HepG2 (cell line): Measurements from ENCODE around the gene TXNRD2. TPM values are rescaled to one million over a fixed set of nuclear protein-coding genes. Genes with fewer than 3 reads are reported as not detected.

Source experiments
- BHLHE40 ChIP-seq: IDR thresholded peaks from 2 replicates; pipeline ENCODE4 v1.6.1; 2011; ENCODE audit warnings: low read length, improper control_type of control experiment
- BORCS8-MEF2B ChIP-seq: sonication (generic); formaldehyde crosslinking; IDR thresholded peaks from 2 replicates; pipeline ENCODE4 v1.8.0; 2022; ENCODE audit warnings: mild to moderate bottlenecking, missing genetic modification reagents
- CEBPB ChIP-seq: IDR thresholded peaks from 2 replicates; pipeline ENCODE4 v1.6.1; 2011; ENCODE audit warnings: low read depth, low read length, improper control_type of control experiment, borderline replicate concordance
- CREB1 ChIP-seq, 2 experiments: fragments of 450-650 bp in 1 of 2; IDR thresholded peaks; 2 replicates each; pipeline ENCODE4 v1.6.1; 2016 to 2017; ENCODE audit warnings: control low read depth in 1 of 2, mild to moderate bottlenecking in 1 of 2, missing compliant biosample characterization in 1 of 2, missing genetic modification characterization in 1 of 2
- ERF ChIP-seq: IDR thresholded peaks from 2 replicates; pipeline ENCODE4 v1.6.1; 2018; ENCODE audit warnings: missing biosample characterization, missing genetic modification reagents
- JARID2 ChIP-seq: sonication (generic); formaldehyde crosslinking; IDR thresholded peaks from 2 replicates; pipeline ENCODE4 v1.8.1; 2023; ENCODE audit warnings: missing genetic modification reagents, inconsistent platforms; ENCODE audit not compliant: insufficient replicate concordance
- MAFK ChIP-seq, 2 experiments: IDR thresholded peaks in 1 of 2; conservative IDR thresholded peaks in 1 of 2; 2 replicates each; pipeline ENCODE4 v1.6.1; 2011; ENCODE audit warnings: improper control_type of control experiment in 2 of 2, low read length in 2 of 2
- MLLT10 ChIP-seq: sonication (generic); formaldehyde crosslinking; IDR thresholded peaks from 2 replicates; pipeline ENCODE4 v1.4.0; 2020; ENCODE audit warnings: missing genetic modification reagents
- NFYC ChIP-seq: IDR thresholded peaks from 2 replicates; pipeline ENCODE4 v1.6.1; 2016; ENCODE audit warnings: missing genetic modification reagents, missing compliant biosample characterization
- NPAS2 ChIP-seq: sonication (generic); formaldehyde crosslinking; IDR thresholded peaks from 2 replicates; pipeline ENCODE4 v1.8.0; 2022; ENCODE audit warnings: mild to moderate bottlenecking, missing genetic modification reagents, borderline replicate concordance
- SNAI1 ChIP-seq: sonication (generic); formaldehyde crosslinking; IDR thresholded peaks from 2 replicates; pipeline ENCODE4 v1.5.0; 2020; ENCODE audit warnings: mild to moderate bottlenecking, missing genetic modification reagents, borderline replicate concordance
- SRSF4 ChIP-seq: fragments of 200-400 bp; formaldehyde crosslinking; IDR thresholded peaks from one replicate; pipeline ENCODE4 v1.6.1; 2018; ENCODE audit warnings: mild to moderate bottlenecking, low read depth, low read length, moderate library complexity; ENCODE audit not compliant: poor library complexity, severe bottlenecking
- SYNCRIP ChIP-seq: fragments of 200-400 bp; formaldehyde crosslinking; IDR thresholded peaks from 2 replicates; pipeline ENCODE4 v1.6.1; 2018; ENCODE audit warnings: mild to moderate bottlenecking, low read depth, low read length; ENCODE audit not compliant: insufficient read depth
- U2AF2 ChIP-seq: fragments of 200-400 bp; formaldehyde crosslinking; IDR thresholded peaks from 2 replicates; pipeline ENCODE4 v1.6.1; 2017; ENCODE audit warnings: low read depth, mild to moderate bottlenecking, low read length
- ZBTB1 ChIP-seq: sonication (generic); formaldehyde crosslinking; IDR thresholded peaks from 2 replicates; pipeline ENCODE4 v1.4.0; 2020; ENCODE audit warnings: missing genetic modification reagents, borderline replicate concordance
- ZBTB8A ChIP-seq: sonication (generic); formaldehyde crosslinking; IDR thresholded peaks from 2 replicates; pipeline ENCODE4 v1.4.0; 2020; ENCODE audit warnings: mild to moderate bottlenecking, low read depth, missing genetic modification reagents, borderline replicate concordance
- ZNF235 ChIP-seq: sonication (generic); formaldehyde crosslinking; IDR thresholded peaks from 2 replicates; pipeline ENCODE4 v1.8.1; 2023; ENCODE audit warnings: mild to moderate bottlenecking, missing genetic modification reagents, borderline replicate concordance
- ZNF451 ChIP-seq: sonication (generic); formaldehyde crosslinking; IDR thresholded peaks from 2 replicates; pipeline ENCODE4 v1.5.0; 2020; ENCODE audit warnings: mild to moderate bottlenecking, missing genetic modification reagents
- ZNF605 ChIP-seq: sonication (generic); formaldehyde crosslinking; IDR thresholded peaks from 2 replicates; pipeline ENCODE4 v1.8.0; 2022; ENCODE audit warnings: mild to moderate bottlenecking, missing genetic modification reagents
- ZNF790 ChIP-seq: sonication (generic); formaldehyde crosslinking; IDR thresholded peaks from 2 replicates; pipeline ENCODE4 v1.8.0; 2022; ENCODE audit warnings: missing genetic modification reagents, mild to moderate bottlenecking, borderline replicate concordance
- polyA plus RNA-seq, 8 experiments: library from polyadenylated mRNA; depleted of rRNA in 3 of 8; stranded (reverse) in 7 of 8; unstranded in 1 of 8; fragments of >200 nt; fragmentation: Illumina TruSeq in 4 of 8; extraction: Trizol in 4 of 8; gene quantifications; 2 replicates each; pipeline versions ENCODE4 v1.2.1 to v1.2.3, GENCODE V29; 2011 to 2016; ENCODE audit warnings: low read depth in 4 of 8, missing spikeins in 1 of 8, mixed read lengths in 1 of 8; ENCODE audit not compliant: insufficient read depth in 1 of 8
- total RNA-seq, 5 experiments: library from RNA; depleted of rRNA; stranded (reverse); fragments of >200 nt; fragmentation: Illumina TruSeq; extraction: Trizol; gene quantifications; 2 replicates each; pipeline ENCODE4 v1.2.3, GENCODE V29; 2016; ENCODE audit warnings: low read depth in 1 of 5
- TF ChIP-seq, protein P1 (sequence below): sonication (generic); formaldehyde crosslinking; IDR thresholded peaks from 2 replicates; pipeline ENCODE4 v1.5.0; 2020; ENCODE audit warnings: mild to moderate bottlenecking, missing genetic modification reagents
- TF ChIP-seq, protein P2 (sequence below): sonication (generic); formaldehyde crosslinking; IDR thresholded peaks from 2 replicates; pipeline ENCODE4 v1.5.0; 2020; ENCODE audit warnings: mild to moderate bottlenecking, missing genetic modification reagents
- TF ChIP-seq, protein P3 (sequence below): sonication (generic); formaldehyde crosslinking; IDR thresholded peaks from 2 replicates; pipeline ENCODE4 v1.8.1; 2023; ENCODE audit warnings: mild to moderate bottlenecking, missing genetic modification reagents

Gene TXNRD2
- total and polyA plus RNA-seq, 2 of the 13 experiments (the other 11 are each of a cell fraction or from before 2014, with no cell fraction given) = 17.5 to 18.6 TPM

DNA sequence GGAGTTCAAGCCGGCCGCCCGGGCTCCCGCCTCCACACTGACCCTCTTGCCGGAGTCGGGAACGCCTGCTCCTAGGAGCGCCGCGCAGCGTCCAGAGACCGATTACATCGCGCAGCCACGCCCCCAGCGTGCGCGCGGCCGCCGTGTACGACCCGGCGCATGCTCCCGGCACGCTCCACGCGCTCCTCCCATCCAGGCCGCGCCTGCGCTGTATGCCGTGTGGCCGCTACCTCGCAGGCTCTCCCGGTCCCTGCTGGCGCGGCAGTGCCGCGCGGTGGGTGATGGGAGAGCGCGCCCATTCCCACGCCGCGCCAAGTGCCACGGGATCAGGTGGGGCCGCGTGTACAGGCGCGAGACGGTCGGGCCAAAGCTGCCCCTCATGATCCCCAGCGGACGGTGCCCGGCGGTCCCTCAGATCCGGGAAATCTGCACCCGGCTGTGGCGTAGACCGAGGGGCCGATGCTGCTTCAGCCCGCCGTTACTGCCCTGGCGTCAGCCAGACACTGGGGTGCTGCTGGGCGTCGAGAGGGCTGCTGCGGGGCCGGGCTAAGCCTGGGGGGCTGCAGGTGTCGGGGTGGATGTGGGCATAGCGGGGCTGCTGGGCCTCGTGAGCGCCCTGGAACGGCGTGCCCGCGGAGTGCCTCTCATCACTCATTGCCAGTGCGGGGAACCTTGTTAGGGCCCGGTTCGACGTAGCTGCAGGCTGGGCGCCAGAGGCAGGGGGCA lies 86.7 kb downstream of the TXNRD2 start, which contains the start of the genes GNB1L and RTL10 (continued):
- TF ChIP-seq CREB1 (IDR thresholded peaks at IDR 0.05) (peak; percentile 33; the same call in 1 of the 2 replicates), CREB1 (CRISPR knock-in tag; IDR thresholded peaks at IDR 0.05) (no peak), U2AF2 (no peak), NPAS2 (CRISPR knock-in tag) (peak; percentile 57; the same call in 1 of the 2 replicates), BORCS8-MEF2B (CRISPR knock-in tag) (peak; percentile 86), BHLHE40 (peak; percentile 67), CEBPB (no peak), ZBTB1 (no peak), SRSF4 (no peak), ERF (peak; percentile 76), ZNF790 (CRISPR knock-in tag) (peak; percentile 60; the same call in 1 of the 2 replicates), JARID2 (CRISPR knock-in tag) (no peak), NFYC (peak; percentile 25; the same call in 1 of the 2 replicates), ZNF605 (CRISPR knock-in tag) (peak; percentile 86; the same call in 1 of the 2 replicates), ZNF451 (peak; percentile 66; the same call in 1 of the 2 replicates), SYNCRIP (no peak), SNAI1 (CRISPR knock-in tag) (peak; percentile 90; the same call in 1 of the 2 replicates), ZBTB8A (CRISPR knock-in tag) (peak; percentile 47; the same call in 1 of the 2 replicates), MAFK (conservative IDR thresholded peaks at IDR 0.05 in 1 of 2, IDR thresholded peaks at IDR 0.05 in 1 of 2; ENCODE audit: low read length in 2 of 2) (no peak), ZNF235 (CRISPR knock-in tag) (peak; percentile 90; the same call in 1 of the 2 replicates), MLLT10 (CRISPR knock-in tag) (no peak)
- TF ChIP-seq, protein P1, sequence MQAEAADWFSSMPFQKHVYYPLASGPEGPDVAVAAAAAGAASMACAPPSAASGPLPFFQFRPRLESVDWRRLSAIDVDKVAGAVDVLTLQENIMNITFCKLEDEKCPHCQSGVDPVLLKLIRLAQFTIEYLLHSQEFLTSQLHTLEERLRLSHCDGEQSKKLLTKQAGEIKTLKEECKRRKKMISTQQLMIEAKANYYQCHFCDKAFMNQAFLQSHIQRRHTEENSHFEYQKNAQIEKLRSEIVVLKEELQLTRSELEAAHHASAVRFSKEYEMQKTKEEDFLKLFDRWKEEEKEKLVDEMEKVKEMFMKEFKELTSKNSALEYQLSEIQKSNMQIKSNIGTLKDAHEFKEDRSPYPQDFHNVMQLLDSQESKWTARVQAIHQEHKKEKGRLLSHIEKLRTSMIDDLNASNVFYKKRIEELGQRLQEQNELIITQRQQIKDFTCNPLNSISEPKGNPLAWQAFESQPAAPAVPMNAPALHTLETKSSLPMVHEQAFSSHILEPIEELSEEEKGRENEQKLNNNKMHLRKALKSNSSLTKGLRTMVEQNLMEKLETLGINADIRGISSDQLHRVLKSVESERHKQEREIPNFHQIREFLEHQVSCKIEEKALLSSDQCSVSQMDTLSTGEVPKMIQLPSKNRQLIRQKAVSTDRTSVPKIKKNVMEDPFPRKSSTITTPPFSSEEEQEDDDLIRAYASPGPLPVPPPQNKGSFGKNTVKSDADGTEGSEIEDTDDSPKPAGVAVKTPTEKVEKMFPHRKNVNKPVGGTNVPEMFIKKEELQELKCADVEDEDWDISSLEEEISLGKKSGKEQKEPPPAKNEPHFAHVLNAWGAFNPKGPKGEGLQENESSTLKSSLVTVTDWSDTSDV (CRISPR knock-in tag) = no peak
- TF ChIP-seq, protein P2, sequence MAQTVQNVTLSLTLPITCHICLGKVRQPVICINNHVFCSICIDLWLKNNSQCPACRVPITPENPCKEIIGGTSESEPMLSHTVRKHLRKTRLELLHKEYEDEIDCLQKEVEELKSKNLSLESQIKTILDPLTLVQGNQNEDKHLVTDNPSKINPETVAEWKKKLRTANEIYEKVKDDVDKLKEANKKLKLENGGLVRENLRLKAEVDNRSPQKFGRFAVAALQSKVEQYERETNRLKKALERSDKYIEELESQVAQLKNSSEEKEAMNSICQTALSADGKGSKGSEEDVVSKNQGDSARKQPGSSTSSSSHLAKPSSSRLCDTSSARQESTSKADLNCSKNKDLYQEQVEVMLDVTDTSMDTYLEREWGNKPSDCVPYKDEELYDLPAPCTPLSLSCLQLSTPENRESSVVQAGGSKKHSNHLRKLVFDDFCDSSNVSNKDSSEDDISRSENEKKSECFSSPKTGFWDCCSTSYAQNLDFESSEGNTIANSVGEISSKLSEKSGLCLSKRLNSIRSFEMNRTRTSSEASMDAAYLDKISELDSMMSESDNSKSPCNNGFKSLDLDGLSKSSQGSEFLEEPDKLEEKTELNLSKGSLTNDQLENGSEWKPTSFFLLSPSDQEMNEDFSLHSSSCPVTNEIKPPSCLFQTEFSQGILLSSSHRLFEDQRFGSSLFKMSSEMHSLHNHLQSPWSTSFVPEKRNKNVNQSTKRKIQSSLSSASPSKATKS = no peak
- TF ChIP-seq, protein P3, sequence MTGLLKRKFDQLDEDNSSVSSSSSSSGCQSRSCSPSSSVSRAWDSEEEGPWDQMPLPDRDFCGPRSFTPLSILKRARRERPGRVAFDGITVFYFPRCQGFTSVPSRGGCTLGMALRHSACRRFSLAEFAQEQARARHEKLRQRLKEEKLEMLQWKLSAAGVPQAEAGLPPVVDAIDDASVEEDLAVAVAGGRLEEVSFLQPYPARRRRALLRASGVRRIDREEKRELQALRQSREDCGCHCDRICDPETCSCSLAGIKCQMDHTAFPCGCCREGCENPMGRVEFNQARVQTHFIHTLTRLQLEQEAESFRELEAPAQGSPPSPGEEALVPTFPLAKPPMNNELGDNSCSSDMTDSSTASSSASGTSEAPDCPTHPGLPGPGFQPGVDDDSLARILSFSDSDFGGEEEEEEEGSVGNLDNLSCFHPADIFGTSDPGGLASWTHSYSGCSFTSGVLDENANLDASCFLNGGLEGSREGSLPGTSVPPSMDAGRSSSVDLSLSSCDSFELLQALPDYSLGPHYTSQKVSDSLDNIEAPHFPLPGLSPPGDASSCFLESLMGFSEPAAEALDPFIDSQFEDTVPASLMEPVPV (CRISPR knock-in tag) = peak; percentile 87
